Measurements from ENCODE around the gene ZNF664.

DNA sequence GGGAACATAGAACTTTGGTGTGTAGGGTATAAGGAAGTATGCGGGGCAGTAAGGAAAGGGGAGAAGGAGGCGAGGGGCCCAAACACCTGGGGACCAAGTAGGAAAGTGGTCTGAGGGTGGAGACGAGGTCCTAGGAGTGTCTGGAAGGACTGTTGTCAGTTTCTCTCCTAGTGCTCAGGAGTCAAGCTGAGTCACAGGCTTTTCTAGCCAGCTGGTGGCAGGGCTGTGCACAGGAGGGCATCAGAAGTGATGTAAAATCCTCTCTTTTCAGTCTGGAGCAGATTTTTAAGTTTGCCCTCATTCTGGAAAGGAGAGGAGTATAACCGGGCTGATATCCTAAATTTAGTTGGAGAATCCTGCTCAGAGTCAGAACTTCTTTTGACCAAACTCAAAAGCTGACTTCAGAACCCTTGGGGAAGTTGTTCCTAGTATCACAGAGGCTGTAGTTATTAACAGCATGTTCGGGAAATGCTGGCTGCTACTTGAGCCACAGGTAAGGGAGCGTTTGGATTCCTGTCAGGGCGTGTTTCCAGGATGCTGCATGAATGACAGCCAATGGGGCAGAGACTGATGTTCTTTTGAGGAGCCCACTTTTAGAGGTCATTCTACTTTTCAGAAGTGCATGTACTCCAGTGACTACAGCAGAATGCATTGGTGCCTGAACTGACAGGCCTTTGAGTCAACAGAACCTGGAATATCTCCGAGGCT is 19.3 kb downstream of the ZNF664 start:
- TF ChIP-seq POLR2A (IDR thresholded peaks at IDR 0.05; ENCODE audit: low read depth, low read length) (no peak), POLR2AphosphoS5 (IDR thresholded peaks at IDR 0.05; ENCODE audit: low read depth, low read length) (no peak)

All from GM12892 (cell line).